WTC11 (cell line): ENCODE results near the gene RPL18. TPM values are rescaled to one million over a fixed set of nuclear protein-coding genes. Genes with fewer than 3 reads are reported as not detected.

Experiments used
- ATAC-seq: fragments of 200-7000 bp; cut with Tn5 transposase; 2 replicates; pipeline ENCODE4 v1.10.0; 2021; ENCODE audit warnings: mild to moderate bottlenecking, moderate library complexity
- CTCF ChIA-PET: fragments of 300-600 bp; sonication (Branson Sonifier 250); formaldehyde crosslinking; loops from one replicate; lab custom pipeline; 2021; ENCODE audit warnings: antibody characterized with exemption; lab: Charles Lee
- POLR2A ChIA-PET: fragments of 350-600 bp; sonication (Branson Sonifier 250); formaldehyde crosslinking; loops from one replicate; lab custom pipeline; 2021; ENCODE audit warnings: antibody characterized with exemption; lab: Charles Lee
- DNase-seq: peaks from one replicate; pipeline ENCODE4 v3.0.0; 2021; ENCODE audit warnings: low spot score
- H3K27ac Mint-ChIP-seq: 2 replicates; pipeline ENCODE4 v1.8.0; 2021; ENCODE audit warnings: mixed read lengths
- H3K27me3 Mint-ChIP-seq: 2 replicates; pipeline ENCODE4 v1.8.0; 2021; ENCODE audit warnings: low read depth, mild to moderate bottlenecking, moderate library complexity, mixed read lengths
- H3K36me3 Mint-ChIP-seq: 2 replicates; pipeline ENCODE4 v1.8.0; 2021; ENCODE audit warnings: mixed read lengths
- H3K4me1 Mint-ChIP-seq: 2 replicates; pipeline ENCODE4 v1.8.0; 2022; ENCODE audit warnings: mixed read lengths
- H3K4me3 Mint-ChIP-seq: 2 replicates; pipeline ENCODE4 v1.8.0; 2021; ENCODE audit warnings: mild to moderate bottlenecking, moderate library complexity, mixed read lengths
- H3K9me3 Mint-ChIP-seq: 2 replicates; pipeline ENCODE4 v1.8.0; 2021; ENCODE audit warnings: mixed read lengths
- ARID4B ChIP-seq: sonication (generic); formaldehyde crosslinking; IDR thresholded peaks from 2 replicates; pipeline ENCODE4 v1.8.0; 2023; ENCODE audit warnings: missing genetic modification reagents, mild to moderate bottlenecking, borderline replicate concordance
- CBFB ChIP-seq: sonication (generic); formaldehyde crosslinking; IDR thresholded peaks from 2 replicates; pipeline ENCODE4 v1.8.1; 2022; ENCODE audit warnings: mild to moderate bottlenecking, low read depth, missing genetic modification reagents
- ERG ChIP-seq: fragments of 250-450 bp; sonication (Bioruptor Pico); IDR thresholded peaks from 2 replicates; pipeline ENCODE4 v1.8.0; 2021; ENCODE audit warnings: mild to moderate bottlenecking
- FOXP1 ChIP-seq: sonication (generic); formaldehyde crosslinking; IDR thresholded peaks from 2 replicates; pipeline ENCODE4 v1.8.0; 2022; ENCODE audit warnings: missing genetic modification reagents, mild to moderate bottlenecking, moderate library complexity, borderline replicate concordance
- IRF2 ChIP-seq: sonication (generic); formaldehyde crosslinking; IDR thresholded peaks from 2 replicates; pipeline ENCODE4 v1.8.0; 2022; ENCODE audit warnings: low read depth, missing genetic modification reagents, borderline replicate concordance
- NFATC4 ChIP-seq: fragments of 250-450 bp; sonication (Bioruptor Pico); IDR thresholded peaks from 2 replicates; pipeline ENCODE4 v1.9.0; 2021; ENCODE audit warnings: mild to moderate bottlenecking
- ZNF138 ChIP-seq: sonication (generic); formaldehyde crosslinking; conservative IDR thresholded peaks from 2 replicates; pipeline ENCODE4 v1.8.1; 2022; ENCODE audit warnings: mild to moderate bottlenecking, moderate library complexity, missing genetic modification reagents
- ZNF232 ChIP-seq: sonication (generic); formaldehyde crosslinking; IDR thresholded peaks from 2 replicates; pipeline ENCODE4 v1.8.0; 2022; ENCODE audit warnings: mild to moderate bottlenecking, missing genetic modification reagents
- ZNF416 ChIP-seq: fragments of 250-450 bp; sonication (Bioruptor Pico); IDR thresholded peaks from 2 replicates; pipeline ENCODE4 v1.9.0; 2021; ENCODE audit warnings: mild to moderate bottlenecking, inconsistent platforms
- ZNF423 ChIP-seq: fragments of 250-450 bp; sonication (Bioruptor Pico); IDR thresholded peaks from 2 replicates; pipeline ENCODE4 v2.1.2; 2022; ENCODE audit warnings: mild to moderate bottlenecking, moderate library complexity
- total RNA-seq: library from RNA; stranded (reverse); gene quantifications from 3 replicates; pipeline ENCODE4 v1.2.3, GENCODE V29; 2021
- TF ChIP-seq, protein P1 (sequence below): sonication (generic); formaldehyde crosslinking; IDR thresholded peaks from 2 replicates; pipeline ENCODE4 v1.8.1; 2023; ENCODE audit warnings: mild to moderate bottlenecking, missing genetic modification reagents
- TF ChIP-seq, protein P2 (sequence below): sonication (generic); formaldehyde crosslinking; IDR thresholded peaks from 2 replicates; pipeline ENCODE4 v1.8.0; 2022; ENCODE audit warnings: missing genetic modification reagents
- TF ChIP-seq, protein P3 (sequence below): sonication (generic); formaldehyde crosslinking; IDR thresholded peaks from 2 replicates; pipeline ENCODE4 v1.8.1; 2022; ENCODE audit warnings: missing genetic modification reagents, borderline replicate concordance

Gene RPL18
- total RNA-seq, 1 experiment from 2014 or later, result 1,712 TPM

GRCh38 chr19:48631225-48631624, 12.2 kb upstream of the RPL18 start:
- no peak for TF ChIP-seq NFATC4 (CRISPR knock-in tag)
- TF ChIP-seq ZNF138, result no peak
- no peak for TF ChIP-seq FOXP1
- TF ChIP-seq, protein P1, sequence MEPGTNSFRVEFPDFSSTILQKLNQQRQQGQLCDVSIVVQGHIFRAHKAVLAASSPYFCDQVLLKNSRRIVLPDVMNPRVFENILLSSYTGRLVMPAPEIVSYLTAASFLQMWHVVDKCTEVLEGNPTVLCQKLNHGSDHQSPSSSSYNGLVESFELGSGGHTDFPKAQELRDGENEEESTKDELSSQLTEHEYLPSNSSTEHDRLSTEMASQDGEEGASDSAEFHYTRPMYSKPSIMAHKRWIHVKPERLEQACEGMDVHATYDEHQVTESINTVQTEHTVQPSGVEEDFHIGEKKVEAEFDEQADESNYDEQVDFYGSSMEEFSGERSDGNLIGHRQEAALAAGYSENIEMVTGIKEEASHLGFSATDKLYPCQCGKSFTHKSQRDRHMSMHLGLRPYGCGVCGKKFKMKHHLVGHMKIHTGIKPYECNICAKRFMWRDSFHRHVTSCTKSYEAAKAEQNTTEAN (CRISPR knock-in tag), result no peak
- TF ChIP-seq, protein P2, sequence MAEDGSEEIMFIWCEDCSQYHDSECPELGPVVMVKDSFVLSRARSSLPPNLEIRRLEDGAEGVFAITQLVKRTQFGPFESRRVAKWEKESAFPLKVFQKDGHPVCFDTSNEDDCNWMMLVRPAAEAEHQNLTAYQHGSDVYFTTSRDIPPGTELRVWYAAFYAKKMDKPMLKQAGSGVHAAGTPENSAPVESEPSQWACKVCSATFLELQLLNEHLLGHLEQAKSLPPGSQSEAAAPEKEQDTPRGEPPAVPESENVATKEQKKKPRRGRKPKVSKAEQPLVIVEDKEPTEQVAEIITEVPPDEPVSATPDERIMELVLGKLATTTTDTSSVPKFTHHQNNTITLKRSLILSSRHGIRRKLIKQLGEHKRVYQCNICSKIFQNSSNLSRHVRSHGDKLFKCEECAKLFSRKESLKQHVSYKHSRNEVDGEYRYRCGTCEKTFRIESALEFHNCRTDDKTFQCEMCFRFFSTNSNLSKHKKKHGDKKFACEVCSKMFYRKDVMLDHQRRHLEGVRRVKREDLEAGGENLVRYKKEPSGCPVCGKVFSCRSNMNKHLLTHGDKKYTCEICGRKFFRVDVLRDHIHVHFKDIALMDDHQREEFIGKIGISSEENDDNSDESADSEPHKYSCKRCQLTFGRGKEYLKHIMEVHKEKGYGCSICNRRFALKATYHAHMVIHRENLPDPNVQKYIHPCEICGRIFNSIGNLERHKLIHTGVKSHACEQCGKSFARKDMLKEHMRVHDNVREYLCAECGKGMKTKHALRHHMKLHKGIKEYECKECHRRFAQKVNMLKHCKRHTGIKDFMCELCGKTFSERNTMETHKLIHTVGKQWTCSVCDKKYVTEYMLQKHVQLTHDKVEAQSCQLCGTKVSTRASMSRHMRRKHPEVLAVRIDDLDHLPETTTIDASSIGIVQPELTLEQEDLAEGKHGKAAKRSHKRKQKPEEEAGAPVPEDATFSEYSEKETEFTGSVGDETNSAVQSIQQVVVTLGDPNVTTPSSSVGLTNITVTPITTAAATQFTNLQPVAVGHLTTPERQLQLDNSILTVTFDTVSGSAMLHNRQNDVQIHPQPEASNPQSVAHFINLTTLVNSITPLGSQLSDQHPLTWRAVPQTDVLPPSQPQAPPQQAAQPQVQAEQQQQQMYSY (CRISPR knock-in tag), result no peak
- TF ChIP-seq, protein P3, sequence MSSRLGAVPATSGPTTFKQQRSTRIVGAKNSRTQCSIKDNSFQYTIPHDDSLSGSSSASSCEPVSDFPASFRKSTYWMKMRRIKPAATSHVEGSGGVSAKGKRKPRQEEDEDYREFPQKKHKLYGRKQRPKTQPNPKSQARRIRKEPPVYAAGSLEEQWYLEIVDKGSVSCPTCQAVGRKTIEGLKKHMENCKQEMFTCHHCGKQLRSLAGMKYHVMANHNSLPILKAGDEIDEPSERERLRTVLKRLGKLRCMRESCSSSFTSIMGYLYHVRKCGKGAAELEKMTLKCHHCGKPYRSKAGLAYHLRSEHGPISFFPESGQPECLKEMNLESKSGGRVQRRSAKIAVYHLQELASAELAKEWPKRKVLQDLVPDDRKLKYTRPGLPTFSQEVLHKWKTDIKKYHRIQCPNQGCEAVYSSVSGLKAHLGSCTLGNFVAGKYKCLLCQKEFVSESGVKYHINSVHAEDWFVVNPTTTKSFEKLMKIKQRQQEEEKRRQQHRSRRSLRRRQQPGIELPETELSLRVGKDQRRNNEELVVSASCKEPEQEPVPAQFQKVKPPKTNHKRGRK (CRISPR knock-in tag), result no peak
- TF ChIP-seq ERG (CRISPR knock-in tag), result no peak
- no peak for TF ChIP-seq IRF2 (CRISPR knock-in tag)
- no peak for TF ChIP-seq ZNF423
- TF ChIP-seq ARID4B, result no peak
- TF ChIP-seq ZNF232, result no peak
- no peak for TF ChIP-seq CBFB (CRISPR knock-in tag)
- TF ChIP-seq ZNF416 (CRISPR knock-in tag), result no peak
- peak overlapping the region; percentile 71 for H3K4me3 Mint-ChIP-seq
- no peak overlapping the region for H3K27ac Mint-ChIP-seq
- ChIA-PET CTCF (interaction anchor here (0.6 to 3.0 kb wide), 13 partner anchors 9 to 362 kb away, joined by 3 to 20 read pairs (median 6); partner anchors contain the start of genes CA11, FAM83E, RPL18 and RUVBL2), POLR2A (interaction anchor here (0.7 to 3.4 kb wide), 10 partner anchors 8 to 363 kb away, joined by 3 to 23 read pairs (median 6); partner anchors contain the start of genes CA11, FAM83E, RPL18 and RUVBL2)
- ATAC-seq (no peak), DNase-seq (no peak)
- peaks cover 4% of the 10 kb centered on the region for H3K27me3 Mint-ChIP-seq
- no peaks in the 10 kb centered on the region for H3K9me3 Mint-ChIP-seq
- peaks cover 34% of the 10 kb centered on the region for H3K4me1 Mint-ChIP-seq
- no peaks in the 10 kb centered on the region for H3K36me3 Mint-ChIP-seq
